ENCODE data around the gene SUSD4. TPM values are rescaled to one million over a fixed set of nuclear protein-coding genes. Genes with fewer than 3 reads are reported as not detected.

Gene SUSD4
- total and polyA plus RNA-seq, 10 of the 15 experiments (the other 5 are each of a cell fraction or from before 2014, with no cell fraction given) = 0.13 to 1.1 (median 0.26) TPM; not detected in 3

DNA sequence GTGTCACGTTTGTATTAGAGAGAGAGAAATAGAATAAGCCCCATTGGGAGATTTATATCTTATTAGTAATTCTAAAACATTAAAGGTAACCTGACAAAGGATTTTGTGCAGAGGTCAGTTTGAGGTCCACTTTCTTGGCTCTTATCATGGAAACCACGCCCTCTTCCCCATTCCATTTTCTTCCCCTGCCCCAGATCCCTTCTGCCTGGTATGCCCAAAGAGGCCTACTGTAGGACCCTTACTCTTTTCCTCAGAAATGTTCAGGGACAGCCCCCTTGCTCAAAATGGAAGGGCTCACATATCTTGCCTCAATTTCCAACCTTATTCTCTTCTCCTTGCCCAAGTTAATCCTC, 38.8 kb upstream of the SUSD4 start:
- H3K4me1 ChIP-seq (ENCODE audit: control insufficient read depth, insufficient read depth, low read length) = no peaks in the 10 kb centered on the region
- ChIA-PET POLR2A (no interaction called here), CTCF (no interaction called here), SMC1A (ENCODE audit: uncharacterized antibody, unreplicated experiment) (no interaction called here), RAD21 (ENCODE audit: unreplicated experiment) (no interaction called here)
- no peaks in the 10 kb centered on the region for H3K9me3 ChIP-seq (replicated peaks; ENCODE audit: control insufficient read depth, insufficient read depth, low read length)
- H3K79me2 ChIP-seq (ENCODE audit: control insufficient read depth, insufficient read depth, low read length) = no peaks in the 10 kb centered on the region
- intact Hi-C loops (cut with micrococcal nuclease; ENCODE audit: unreplicated experiment) = no loop called here
- no peak overlapping the region for H3K9ac ChIP-seq (ENCODE audit: control insufficient read depth, insufficient read depth, low read length)
- H3K27me3 ChIP-seq (replicated peaks in 1 of 2; ENCODE audit: control insufficient read depth in 2 of 2, insufficient read depth in 2 of 2, low read length in 1 of 2) = no peaks in the 10 kb centered on the region
- TF ChIP-seq RAD51 (IDR thresholded peaks at IDR 0.05) (no peak), ZNF687 (IDR thresholded peaks at IDR 0.05) (no peak), BACH1 (IDR thresholded peaks at IDR 0.05; ENCODE audit: borderline replicate concordance) (no peak), ATF7 (IDR thresholded peaks at IDR 0.05; ENCODE audit: low read depth) (no peak), SRF (IDR thresholded peaks at IDR 0.05; ENCODE audit: low read depth in 2 of 2, low read length in 2 of 2) (no peak), HDAC6 (IDR thresholded peaks at IDR 0.05; ENCODE audit: unreplicated experiment) (no peak), MEF2A (IDR thresholded peaks at IDR 0.05; ENCODE audit: insufficient read depth, low read depth, low read length) (no peak), SIX5 (IDR thresholded peaks at IDR 0.05; ENCODE audit: low read depth, low read length, severe bottlenecking) (no peak), RAD21 (IDR thresholded peaks at IDR 0.05; ENCODE audit: insufficient read depth, low read depth, low read length) (no peak)
- TF ChIP-seq, protein P1, sequence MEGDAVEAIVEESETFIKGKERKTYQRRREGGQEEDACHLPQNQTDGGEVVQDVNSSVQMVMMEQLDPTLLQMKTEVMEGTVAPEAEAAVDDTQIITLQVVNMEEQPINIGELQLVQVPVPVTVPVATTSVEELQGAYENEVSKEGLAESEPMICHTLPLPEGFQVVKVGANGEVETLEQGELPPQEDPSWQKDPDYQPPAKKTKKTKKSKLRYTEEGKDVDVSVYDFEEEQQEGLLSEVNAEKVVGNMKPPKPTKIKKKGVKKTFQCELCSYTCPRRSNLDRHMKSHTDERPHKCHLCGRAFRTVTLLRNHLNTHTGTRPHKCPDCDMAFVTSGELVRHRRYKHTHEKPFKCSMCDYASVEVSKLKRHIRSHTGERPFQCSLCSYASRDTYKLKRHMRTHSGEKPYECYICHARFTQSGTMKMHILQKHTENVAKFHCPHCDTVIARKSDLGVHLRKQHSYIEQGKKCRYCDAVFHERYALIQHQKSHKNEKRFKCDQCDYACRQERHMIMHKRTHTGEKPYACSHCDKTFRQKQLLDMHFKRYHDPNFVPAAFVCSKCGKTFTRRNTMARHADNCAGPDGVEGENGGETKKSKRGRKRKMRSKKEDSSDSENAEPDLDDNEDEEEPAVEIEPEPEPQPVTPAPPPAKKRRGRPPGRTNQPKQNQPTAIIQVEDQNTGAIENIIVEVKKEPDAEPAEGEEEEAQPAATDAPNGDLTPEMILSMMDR (IDR thresholded peaks at IDR 0.05 in 2 of 3, conservative IDR thresholded peaks at IDR 0.05 in 1 of 3; ENCODE audit: control insufficient read depth in 2 of 3, extremely low read depth in 1 of 3, insufficient read depth in 1 of 3, low read depth in 3 of 3, low read length in 3 of 3) = no peak
- TF ChIP-seq, protein P2, sequence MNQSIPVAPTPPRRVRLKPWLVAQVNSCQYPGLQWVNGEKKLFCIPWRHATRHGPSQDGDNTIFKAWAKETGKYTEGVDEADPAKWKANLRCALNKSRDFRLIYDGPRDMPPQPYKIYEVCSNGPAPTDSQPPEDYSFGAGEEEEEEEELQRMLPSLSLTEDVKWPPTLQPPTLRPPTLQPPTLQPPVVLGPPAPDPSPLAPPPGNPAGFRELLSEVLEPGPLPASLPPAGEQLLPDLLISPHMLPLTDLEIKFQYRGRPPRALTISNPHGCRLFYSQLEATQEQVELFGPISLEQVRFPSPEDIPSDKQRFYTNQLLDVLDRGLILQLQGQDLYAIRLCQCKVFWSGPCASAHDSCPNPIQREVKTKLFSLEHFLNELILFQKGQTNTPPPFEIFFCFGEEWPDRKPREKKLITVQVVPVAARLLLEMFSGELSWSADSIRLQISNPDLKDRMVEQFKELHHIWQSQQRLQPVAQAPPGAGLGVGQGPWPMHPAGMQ (IDR thresholded peaks at IDR 0.05; ENCODE audit: borderline replicate concordance) = no peak
- no peak overlapping the region for H2AFZ ChIP-seq (ENCODE audit: control insufficient read depth, low read depth, low read length)
- DNase-seq (ENCODE audit: low read depth, low spot score) = no peak
- no TSS peak for BruUV-seq (replicated peaks)
- 0% methylated on average over 2 of the region's 2 CpGs for whole genome bisulfite sequencing (ENCODE audit: insufficient coverage, insufficient replicate concordance, low lambda C conversion rate, missing lambda C conversion rate)
- no peak overlapping the region for H3K4me3 ChIP-seq
- no peak overlapping the region for H3K4me2 ChIP-seq (ENCODE audit: control insufficient read depth, insufficient read depth)
- in situ Hi-C loops (cut with MboI) = no loop called here
- H3K36me3 ChIP-seq (ENCODE audit: control insufficient read depth in 2 of 2, insufficient read depth in 2 of 2, low read length in 1 of 2) = no peaks in the 10 kb centered on the region
- ATAC-seq = no peak
- FAIRE-seq = no peak
- H3K27ac ChIP-seq (ENCODE audit: control insufficient read depth, insufficient read depth) = no peak overlapping the region
- no peaks in the 10 kb centered on the region for H4K20me1 ChIP-seq (ENCODE audit: control insufficient read depth, insufficient read depth)

All from GM12878 (cell line).